Adrenal gland (tissue), 5 donors: Measurements from ENCODE around the gene EMX1.

Experiments used
- CTCF ChIP-seq, 6 experiments: fragments of 450-650 bp in 4 of 6; fragments of 200-600 bp in 2 of 6; sonication (generic) in 1 of 6; IDR thresholded peaks; 1 replicate in 5 of 6; 2 replicates in 1 of 6; pipeline versions ENCODE4 v1.5.1 to v1.8.0; 2016 to 2021; ENCODE audit warnings: antibody characterized with exemption in 6 of 6, mild to moderate bottlenecking in 2 of 6, moderate library complexity in 1 of 6
- POLR2A ChIP-seq, 2 donors: fragments of 450-650 bp; IDR thresholded peaks; one replicate each; pipeline ENCODE4 v1.6.1; 2017; ENCODE audit warnings: antibody characterized with exemption in 2 of 2, mild to moderate bottlenecking in 2 of 2, moderate library complexity in 1 of 2
- donor health status: DM: no; HTN: no; CAD: no.

- TF ChIP-seq POLR2A (IDR thresholded peaks at IDR 0.05) = no peak
- peak; percentile 41 to 65 (median 50) for TF ChIP-seq CTCF (IDR thresholded peaks at IDR 0.05)
Observed at GRCh38 chr2:72973566-72974435, 56.5 kb downstream of the EMX1 start.
